GM23338 (cell line): ENCODE results near the gene ADCY3. TPM values are rescaled to one million over a fixed set of nuclear protein-coding genes. Genes with fewer than 3 reads are reported as not detected.

Experiments
- ATAC-seq: fragments of 200-7000 bp; cut with Tn5 transposase; 3 replicates; pipeline ENCODE4 v1.9.1; 2020
- DNase-seq: peaks from one replicate; pipeline ENCODE4 v3.0.0-alpha.2; 2015; ENCODE audit warnings: low spot score
- H2AFZ ChIP-seq: fragments of 200-600 bp; sonication (generic); 2 replicates; pipeline ENCODE4 v1.8.0; 2016; ENCODE audit warnings: antibody characterized with exemption, mild to moderate bottlenecking, moderate library complexity
- H3F3A ChIP-seq: fragments of 200-600 bp; sonication (generic); replicated peaks from 2 replicates; pipeline ENCODE4 v1.8.0; 2017; ENCODE audit warnings: antibody characterized with exemption, mixed run types, low read depth
- H3K27ac ChIP-seq: fragments of 200-600 bp; sonication (generic); 2 replicates; pipeline ENCODE4 v1.6.1; 2016; ENCODE audit warnings: low read depth
- H3K27me3 ChIP-seq: fragments of 200-600 bp; sonication (generic); 2 replicates; pipeline ENCODE4 v1.8.0; 2016; ENCODE audit warnings: mild to moderate bottlenecking, mixed run types, moderate library complexity; ENCODE audit not compliant: insufficient read depth
- H3K36me3 ChIP-seq: fragments of 200-600 bp; sonication (generic); 2 replicates; pipeline ENCODE4 v1.8.0; 2016; ENCODE audit warnings: mild to moderate bottlenecking; ENCODE audit not compliant: insufficient read depth
- H3K4me1 ChIP-seq: fragments of 200-600 bp; sonication (generic); 2 replicates; pipeline ENCODE4 v1.8.0; 2016; ENCODE audit warnings: mild to moderate bottlenecking, moderate library complexity; ENCODE audit not compliant: insufficient read depth
- H3K4me2 ChIP-seq: fragments of 200-600 bp; sonication (generic); 2 replicates; pipeline ENCODE4 v1.7.1; 2017; ENCODE audit warnings: mixed run types
- H3K4me3 ChIP-seq: fragments of 200-600 bp; sonication (generic); 2 replicates; pipeline ENCODE4 v1.6.1; 2016; ENCODE audit warnings: mixed run types
- H3K79me2 ChIP-seq: fragments of 200-600 bp; sonication (generic); replicated peaks from 2 replicates; pipeline ENCODE4 v1.8.0; 2017; ENCODE audit warnings: mild to moderate bottlenecking; ENCODE audit not compliant: insufficient read depth
- H3K9me2 ChIP-seq: fragments of 200-600 bp; sonication (generic); 2 replicates; pipeline ENCODE4 v1.8.0; 2017; ENCODE audit not compliant: insufficient read depth
- H4K20me1 ChIP-seq: fragments of 200-600 bp; sonication (generic); replicated peaks from 2 replicates; pipeline ENCODE4 v1.8.0; 2017; ENCODE audit warnings: mild to moderate bottlenecking; ENCODE audit not compliant: insufficient read depth
- H3K27ac Mint-ChIP-seq: 2 replicates; pipeline ENCODE4 v1.8.0; 2020; ENCODE audit warnings: inconsistent platforms, mild to moderate bottlenecking, moderate library complexity, mixed read lengths
- H3K27me3 Mint-ChIP-seq: 3 replicates; pipeline ENCODE4 v1.8.0; 2022; ENCODE audit warnings: low read depth, mild to moderate bottlenecking, moderate library complexity, mixed read lengths, inconsistent platforms; ENCODE audit not compliant: insufficient read depth, poor library complexity
- H3K36me3 Mint-ChIP-seq: 3 replicates; pipeline ENCODE4 v1.8.0; 2021; ENCODE audit warnings: low read depth, mild to moderate bottlenecking, inconsistent platforms, moderate library complexity, mixed read lengths
- H3K4me1 Mint-ChIP-seq: 3 replicates; pipeline ENCODE4 v1.8.0; 2020; ENCODE audit warnings: mild to moderate bottlenecking, inconsistent platforms, mixed read lengths
- H3K4me3 Mint-ChIP-seq: 3 replicates; pipeline ENCODE4 v1.8.0; 2021; ENCODE audit warnings: moderate library complexity, mild to moderate bottlenecking, inconsistent platforms, mixed read lengths
- H3K9me3 Mint-ChIP-seq: 3 replicates; pipeline ENCODE4 v1.8.0; 2020; ENCODE audit warnings: moderate library complexity, mild to moderate bottlenecking, inconsistent platforms, mixed read lengths
- CREB1 ChIP-seq: fragments of 250-450 bp; sonication (Bioruptor Pico); IDR thresholded peaks from 2 replicates; pipeline ENCODE4 v1.5.0; 2020; ENCODE audit warnings: low read depth, mild to moderate bottlenecking, moderate library complexity
- CTCF ChIP-seq, 2 experiments: fragments of 200-600 bp in 1 of 2; sonication (generic) in 1 of 2; conservative IDR thresholded peaks; 2 replicates each; pipeline versions ENCODE4 v1.5.1 to v1.6.1; 2016 to 2017; ENCODE audit warnings: antibody characterized with exemption in 2 of 2, low read depth in 2 of 2, mild to moderate bottlenecking in 2 of 2, moderate library complexity in 1 of 2
- EZH2 ChIP-seq: fragments of 200-600 bp; sonication (generic); IDR thresholded peaks from one replicate; pipeline ENCODE4 v1.8.0; 2017; ENCODE audit warnings: antibody characterized with exemption, mild to moderate bottlenecking, low read depth; ENCODE audit not compliant: unreplicated experiment
- EZH2phosphoT487 ChIP-seq: fragments of 200-600 bp; sonication (generic); IDR thresholded peaks from one replicate; pipeline ENCODE4 v1.8.1; 2018; ENCODE audit warnings: antibody characterized with exemption; ENCODE audit not compliant: unreplicated experiment
- JUNB ChIP-seq: IDR thresholded peaks from one replicate; pipeline ENCODE4 v1.6.1; 2016; ENCODE audit warnings: antibody characterized with exemption; ENCODE audit not compliant: unreplicated experiment
- NANOG ChIP-seq: IDR thresholded peaks from 2 replicates; pipeline ENCODE4 v1.6.1; 2016; ENCODE audit warnings: antibody characterized with exemption, borderline replicate concordance
- POLR2AphosphoS5 ChIP-seq: IDR thresholded peaks from 2 replicates; pipeline ENCODE4 v1.6.1; 2016; ENCODE audit warnings: antibody characterized with exemption, low read depth
- REST ChIP-seq: IDR thresholded peaks from one replicate; pipeline ENCODE4 v1.6.1; 2018; ENCODE audit warnings: antibody characterized with exemption; ENCODE audit not compliant: unreplicated experiment
- STAT1 ChIP-seq: IDR thresholded peaks from one replicate; pipeline ENCODE4 v1.6.1; 2016; ENCODE audit warnings: antibody characterized with exemption; ENCODE audit not compliant: unreplicated experiment
- ZNF114 ChIP-seq: fragments of 250-450 bp; sonication (Bioruptor Pico); IDR thresholded peaks from 2 replicates; pipeline ENCODE4 v1.5.0; 2020; ENCODE audit warnings: mild to moderate bottlenecking, moderate library complexity
- ZNF331 ChIP-seq: fragments of 250-450 bp; sonication (Bioruptor Pico); IDR thresholded peaks from 2 replicates; pipeline ENCODE4 v1.5.0; 2020; ENCODE audit warnings: low read depth, mild to moderate bottlenecking, moderate library complexity
- polyA plus RNA-seq: library from polyadenylated mRNA; unstranded; fragments of >200 nt; fragmentation: Nextera tagmentation; extraction: Ambion mirVana; gene quantifications from 2 replicates; pipeline ENCODE4 v1.2.1, GENCODE V29; 2016
- total RNA-seq: library from RNA; depleted of rRNA; stranded (reverse); fragments of >200 nt; shearing (Covaris generic); gene quantifications from 2 replicates; pipeline ENCODE4 v1.2.3, GENCODE V29; 2014
- TF ChIP-seq, protein P1 (sequence below): fragments of 250-450 bp; sonication (Bioruptor Pico); IDR thresholded peaks from 2 replicates; pipeline ENCODE4 v1.5.0; 2020; ENCODE audit warnings: mild to moderate bottlenecking, moderate library complexity
- TF ChIP-seq, protein P2 (sequence below): IDR thresholded peaks from 2 replicates; pipeline ENCODE4 v1.6.1; 2016; ENCODE audit warnings: antibody characterized with exemption

The ADCY3 gene
- total and polyA plus RNA-seq, 2 experiments from 2014 or later: 9.7 to 32.4 TPM

DNA sequence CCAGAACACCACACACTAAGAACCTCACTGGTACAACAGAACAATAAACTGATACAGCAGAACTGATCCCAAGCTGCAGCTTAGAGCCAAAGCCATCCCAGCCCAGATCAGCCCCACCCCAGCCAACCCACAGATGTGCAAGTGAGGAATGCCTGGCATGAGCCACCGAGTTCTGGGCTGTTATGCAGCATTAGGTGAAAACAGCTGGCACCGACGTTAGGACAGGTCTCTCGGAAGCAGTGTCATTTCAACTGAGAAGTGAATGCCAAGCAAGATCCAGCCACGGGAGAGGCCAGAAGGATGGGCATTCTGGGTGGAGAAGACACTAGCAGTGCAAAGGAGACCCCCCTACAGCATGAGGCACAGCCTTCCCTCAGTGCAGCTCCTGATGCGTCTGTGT lies 38.9 kb downstream of the ADCY3 start:
- Histone ChIP-seq H3K4me3 (no peak overlapping the region), H3K4me2 (no peak overlapping the region), H3K36me3 (no peaks in the 10 kb centered on the region), H2AFZ (no peak overlapping the region), H3K9me2 (no peaks in the 10 kb centered on the region; the same call in 1 of the 2 replicates), H3K79me2 (no peaks in the 10 kb centered on the region), H3K27ac (no peak overlapping the region; the same call in 1 of the 2 replicates), H4K20me1 (no peaks in the 10 kb centered on the region; the same call in 1 of the 2 replicates), H3K4me1 (no peaks in the 10 kb centered on the region), H3K27me3 (no peaks in the 10 kb centered on the region), H3F3A (no peaks in the 10 kb centered on the region)
- Mint-ChIP-seq H3K4me3 (no peak overlapping the region), H3K36me3 (no peaks in the 10 kb centered on the region; the same call in 2 of the 3 replicates), H3K4me1 (peaks cover 11% of the 10 kb centered on the region), H3K27ac (no peak overlapping the region), H3K27me3 (peaks cover 1% of the 10 kb centered on the region), H3K9me3 (no peaks in the 10 kb centered on the region)
- TF ChIP-seq NANOG (no peak), EZH2phosphoT487 (no peak), EZH2 (no peak), POLR2AphosphoS5 (no peak), CTCF (conservative IDR thresholded peaks at IDR 0.05; ENCODE audit: low read depth in 2 of 2) (no peak), STAT1 (no peak), JUNB (no peak), ZNF331 (CRISPR knock-in tag) (no peak), ZNF114 (CRISPR knock-in tag) (no peak), REST (no peak), CREB1 (no peak)
- TF ChIP-seq, protein P1, sequence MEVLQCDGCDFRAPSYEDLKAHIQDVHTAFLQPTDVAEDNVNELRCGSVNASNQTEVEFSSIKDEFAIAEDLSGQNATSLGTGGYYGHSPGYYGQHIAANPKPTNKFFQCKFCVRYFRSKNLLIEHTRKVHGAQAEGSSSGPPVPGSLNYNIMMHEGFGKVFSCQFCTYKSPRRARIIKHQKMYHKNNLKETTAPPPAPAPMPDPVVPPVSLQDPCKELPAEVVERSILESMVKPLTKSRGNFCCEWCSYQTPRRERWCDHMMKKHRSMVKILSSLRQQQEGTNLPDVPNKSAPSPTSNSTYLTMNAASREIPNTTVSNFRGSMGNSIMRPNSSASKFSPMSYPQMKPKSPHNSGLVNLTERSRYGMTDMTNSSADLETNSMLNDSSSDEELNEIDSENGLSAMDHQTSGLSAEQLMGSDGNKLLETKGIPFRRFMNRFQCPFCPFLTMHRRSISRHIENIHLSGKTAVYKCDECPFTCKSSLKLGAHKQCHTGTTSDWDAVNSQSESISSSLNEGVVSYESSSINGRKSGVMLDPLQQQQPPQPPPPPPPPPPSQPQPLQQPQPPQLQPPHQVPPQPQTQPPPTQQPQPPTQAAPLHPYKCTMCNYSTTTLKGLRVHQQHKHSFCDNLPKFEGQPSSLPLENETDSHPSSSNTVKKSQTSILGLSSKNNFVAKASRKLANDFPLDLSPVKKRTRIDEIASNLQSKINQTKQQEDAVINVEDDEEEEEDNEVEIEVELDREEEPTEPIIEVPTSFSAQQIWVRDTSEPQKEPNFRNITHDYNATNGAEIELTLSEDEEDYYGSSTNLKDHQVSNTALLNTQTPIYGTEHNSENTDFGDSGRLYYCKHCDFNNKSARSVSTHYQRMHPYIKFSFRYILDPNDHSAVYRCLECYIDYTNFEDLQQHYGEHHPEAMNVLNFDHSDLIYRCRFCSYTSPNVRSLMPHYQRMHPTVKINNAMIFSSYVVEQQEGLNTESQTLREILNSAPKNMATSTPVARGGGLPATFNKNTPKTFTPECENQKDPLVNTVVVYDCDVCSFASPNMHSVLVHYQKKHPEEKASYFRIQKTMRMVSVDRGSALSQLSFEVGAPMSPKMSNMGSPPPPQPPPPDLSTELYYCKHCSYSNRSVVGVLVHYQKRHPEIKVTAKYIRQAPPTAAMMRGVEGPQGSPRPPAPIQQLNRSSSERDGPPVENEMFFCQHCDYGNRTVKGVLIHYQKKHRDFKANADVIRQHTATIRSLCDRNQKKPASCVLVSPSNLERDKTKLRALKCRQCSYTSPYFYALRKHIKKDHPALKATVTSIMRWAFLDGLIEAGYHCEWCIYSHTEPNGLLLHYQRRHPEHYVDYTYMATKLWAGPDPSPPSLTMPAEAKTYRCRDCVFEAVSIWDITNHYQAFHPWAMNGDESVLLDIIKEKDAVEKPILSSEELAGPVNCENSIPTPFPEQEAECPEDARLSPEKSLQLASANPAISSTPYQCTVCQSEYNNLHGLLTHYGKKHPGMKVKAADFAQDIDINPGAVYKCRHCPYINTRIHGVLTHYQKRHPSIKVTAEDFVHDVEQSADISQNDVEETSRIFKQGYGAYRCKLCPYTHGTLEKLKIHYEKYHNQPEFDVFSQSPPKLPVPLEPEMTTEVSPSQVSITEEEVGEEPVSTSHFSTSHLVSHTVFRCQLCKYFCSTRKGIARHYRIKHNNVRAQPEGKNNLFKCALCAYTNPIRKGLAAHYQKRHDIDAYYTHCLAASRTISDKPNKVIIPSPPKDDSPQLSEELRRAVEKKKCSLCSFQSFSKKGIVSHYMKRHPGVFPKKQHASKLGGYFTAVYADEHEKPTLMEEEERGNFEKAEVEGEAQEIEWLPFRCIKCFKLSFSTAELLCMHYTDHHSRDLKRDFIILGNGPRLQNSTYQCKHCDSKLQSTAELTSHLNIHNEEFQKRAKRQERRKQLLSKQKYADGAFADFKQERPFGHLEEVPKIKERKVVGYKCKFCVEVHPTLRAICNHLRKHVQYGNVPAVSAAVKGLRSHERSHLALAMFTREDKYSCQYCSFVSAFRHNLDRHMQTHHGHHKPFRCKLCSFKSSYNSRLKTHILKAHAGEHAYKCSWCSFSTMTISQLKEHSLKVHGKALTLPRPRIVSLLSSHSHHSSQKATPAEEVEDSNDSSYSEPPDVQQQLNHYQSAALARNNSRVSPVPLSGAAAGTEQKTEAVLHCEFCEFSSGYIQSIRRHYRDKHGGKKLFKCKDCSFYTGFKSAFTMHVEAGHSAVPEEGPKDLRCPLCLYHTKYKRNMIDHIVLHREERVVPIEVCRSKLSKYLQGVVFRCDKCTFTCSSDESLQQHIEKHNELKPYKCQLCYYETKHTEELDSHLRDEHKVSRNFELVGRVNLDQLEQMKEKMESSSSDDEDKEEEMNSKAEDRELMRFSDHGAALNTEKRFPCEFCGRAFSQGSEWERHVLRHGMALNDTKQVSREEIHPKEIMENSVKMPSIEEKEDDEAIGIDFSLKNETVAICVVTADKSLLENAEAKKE (CRISPR knock-in tag): no peak
- TF ChIP-seq, protein P2, sequence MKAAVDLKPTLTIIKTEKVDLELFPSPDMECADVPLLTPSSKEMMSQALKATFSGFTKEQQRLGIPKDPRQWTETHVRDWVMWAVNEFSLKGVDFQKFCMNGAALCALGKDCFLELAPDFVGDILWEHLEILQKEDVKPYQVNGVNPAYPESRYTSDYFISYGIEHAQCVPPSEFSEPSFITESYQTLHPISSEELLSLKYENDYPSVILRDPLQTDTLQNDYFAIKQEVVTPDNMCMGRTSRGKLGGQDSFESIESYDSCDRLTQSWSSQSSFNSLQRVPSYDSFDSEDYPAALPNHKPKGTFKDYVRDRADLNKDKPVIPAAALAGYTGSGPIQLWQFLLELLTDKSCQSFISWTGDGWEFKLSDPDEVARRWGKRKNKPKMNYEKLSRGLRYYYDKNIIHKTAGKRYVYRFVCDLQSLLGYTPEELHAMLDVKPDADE: no peak
- ATAC-seq: no peak
- no peak for DNase-seq
